HG03442 (cell line): ENCODE measurements around the gene ERICH4.
A peak's percentile ranks its signal among the peaks of the same experiment; 100 is the strongest.
"Not testable (repeated sequence)": the region's sequence is repeated elsewhere in the genome, so short reads cannot be mapped to it uniquely, and the experiment has no call there.

Experiments used
- ATAC-seq: cut with Tn5 transposase; IDR thresholded peaks from one replicate; pipeline ENCODE4 v1.9.1; 2021; ENCODE audit warnings: mild to moderate bottlenecking, moderate library complexity; ENCODE audit not compliant: unreplicated experiment

Gene ERICH4

DNA sequence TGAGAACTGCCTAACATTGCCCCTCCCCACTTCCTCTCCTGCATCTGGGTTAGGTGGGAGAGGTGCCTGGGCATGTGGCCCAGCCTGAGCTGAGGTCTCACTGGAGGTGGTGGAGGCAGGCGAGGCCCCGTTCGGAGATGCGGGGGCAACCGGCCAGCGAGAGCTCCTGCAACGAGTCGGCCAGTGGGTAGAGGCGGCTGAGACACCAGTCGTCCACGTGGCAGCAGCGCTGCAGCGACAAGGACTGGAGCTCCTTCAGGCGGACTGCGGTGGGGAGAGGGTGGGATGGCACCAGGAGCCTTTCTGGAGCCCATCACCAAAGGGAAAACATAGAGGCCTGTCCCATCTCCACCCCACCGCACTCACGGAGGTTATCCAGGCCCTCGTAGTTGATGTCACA lies 9.8 kb upstream of the ERICH4 start:
- ATAC-seq = no peak

DNA sequence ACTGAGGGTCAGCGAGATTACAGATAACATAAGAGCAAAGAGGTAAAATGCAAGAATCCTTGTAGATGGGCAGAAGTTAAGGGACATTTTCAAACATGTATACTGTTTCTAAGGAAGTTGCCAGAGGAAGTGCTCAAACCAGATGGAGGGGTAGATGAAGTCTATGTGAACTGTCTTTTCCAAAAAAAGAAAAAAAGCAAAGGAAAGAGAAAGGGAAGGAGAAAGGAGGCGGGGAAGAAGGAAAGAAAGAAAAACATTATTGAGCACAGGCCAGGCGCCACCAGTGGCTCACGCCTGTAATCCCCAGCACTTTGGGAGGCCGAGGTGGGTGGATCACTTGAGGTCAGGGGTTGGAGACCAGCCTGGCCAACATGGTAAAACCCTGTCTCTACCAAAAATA lies 8.5 kb upstream of the ERICH4 start:
- ATAC-seq = no peak

DNA sequence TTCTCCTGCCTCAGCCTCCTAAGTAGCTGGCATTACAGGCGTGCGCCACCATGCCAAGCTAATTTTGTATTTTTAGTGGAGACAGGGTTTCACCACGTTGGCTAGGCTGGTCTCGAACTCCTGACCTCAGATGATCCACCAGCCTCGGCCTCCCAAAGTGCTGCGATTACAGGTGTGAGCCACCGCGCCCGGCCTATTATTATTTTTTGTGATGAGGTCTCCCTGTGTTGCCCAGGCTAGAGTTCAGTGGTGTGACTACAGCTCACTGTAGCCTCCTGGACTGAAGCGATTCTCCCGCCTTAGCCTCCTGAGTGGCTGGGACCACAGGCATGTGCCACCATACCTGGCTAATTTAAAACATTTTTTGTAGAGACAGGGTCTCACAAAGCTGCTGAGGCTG lies 7.6 kb upstream of the ERICH4 start:
- not testable (repeated sequence) for ATAC-seq

DNA sequence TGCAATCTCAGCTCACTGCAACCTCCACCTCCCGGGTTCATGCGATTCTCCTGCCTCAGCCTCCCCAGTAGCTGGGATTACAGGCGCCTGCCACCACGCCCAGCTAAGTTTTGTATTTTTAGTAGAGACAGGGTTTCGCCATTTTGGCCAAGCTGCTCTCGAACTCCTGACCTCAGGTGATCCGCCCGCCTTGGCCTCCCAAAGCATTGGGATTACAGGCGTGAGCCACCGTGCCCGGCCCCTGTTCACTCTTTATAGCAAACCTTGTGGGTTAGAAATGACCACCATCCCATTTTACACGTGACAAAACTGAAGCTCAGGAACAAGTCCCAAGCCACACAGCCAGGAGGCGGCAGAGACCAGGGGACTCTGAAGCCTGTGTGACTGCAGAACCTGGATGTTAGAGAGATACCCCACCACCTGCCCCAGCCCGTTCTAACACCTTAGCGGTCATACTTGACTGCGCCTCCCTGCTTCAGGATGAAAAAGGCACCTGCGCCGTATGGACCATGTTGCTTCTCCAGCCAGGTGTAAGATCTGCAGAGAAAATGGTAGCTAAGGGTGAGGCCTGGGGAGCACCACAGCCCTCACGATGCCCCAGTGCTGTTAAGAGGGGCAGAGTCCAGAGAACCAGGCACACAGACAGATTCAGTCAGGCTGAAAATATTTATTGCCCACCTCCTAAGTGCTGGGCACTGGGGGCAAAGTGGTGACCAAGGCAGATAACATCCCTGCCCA lies 6.9 kb upstream of the ERICH4 start:
- no peak for ATAC-seq

DNA sequence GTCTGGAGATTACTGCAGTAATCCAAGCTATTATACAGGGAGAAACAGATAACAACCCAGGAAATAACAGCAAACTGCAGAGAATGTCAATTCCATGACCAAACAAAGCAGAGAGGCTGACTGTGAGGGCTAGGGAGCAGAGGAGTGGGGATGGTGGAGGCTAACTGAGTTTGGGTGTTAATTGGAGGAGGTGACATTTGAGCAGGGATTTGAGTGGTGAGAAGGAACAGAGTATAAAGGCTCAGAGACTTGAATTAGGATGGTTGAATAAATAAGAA lies 6.3 kb upstream of the ERICH4 start:
- ATAC-seq = no peak

DNA sequence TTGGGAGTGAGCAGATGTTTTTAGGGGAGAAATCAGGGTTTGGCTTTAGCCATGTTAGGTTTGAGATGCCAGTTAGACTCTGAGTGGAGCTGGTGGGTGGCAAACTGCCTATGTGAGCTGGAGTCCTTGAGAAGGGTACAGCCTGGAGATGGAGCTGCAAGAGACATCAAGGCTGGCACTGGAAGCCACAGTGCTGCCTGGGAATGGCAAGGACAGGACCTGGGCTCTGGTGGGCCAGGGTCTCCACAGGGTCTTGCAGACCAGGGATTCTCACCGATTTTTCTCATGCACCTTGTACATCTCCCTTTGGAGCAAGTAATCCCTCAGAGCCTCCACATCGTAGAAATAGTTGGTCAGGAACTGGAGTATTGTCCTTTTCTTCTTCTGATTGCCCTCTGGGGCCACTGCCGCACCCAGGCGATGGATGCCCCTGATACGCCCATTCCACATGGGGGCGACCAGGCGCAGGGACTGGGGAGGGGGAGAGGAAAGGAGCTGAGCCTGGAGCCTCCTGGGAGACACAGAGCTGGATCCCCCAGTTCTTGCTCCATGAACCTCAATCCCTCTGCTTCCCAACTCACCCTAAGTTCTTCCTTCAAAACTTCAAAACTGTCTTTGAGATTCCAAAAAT lies 4.9 kb upstream of the ERICH4 start:
- no peak for ATAC-seq

DNA sequence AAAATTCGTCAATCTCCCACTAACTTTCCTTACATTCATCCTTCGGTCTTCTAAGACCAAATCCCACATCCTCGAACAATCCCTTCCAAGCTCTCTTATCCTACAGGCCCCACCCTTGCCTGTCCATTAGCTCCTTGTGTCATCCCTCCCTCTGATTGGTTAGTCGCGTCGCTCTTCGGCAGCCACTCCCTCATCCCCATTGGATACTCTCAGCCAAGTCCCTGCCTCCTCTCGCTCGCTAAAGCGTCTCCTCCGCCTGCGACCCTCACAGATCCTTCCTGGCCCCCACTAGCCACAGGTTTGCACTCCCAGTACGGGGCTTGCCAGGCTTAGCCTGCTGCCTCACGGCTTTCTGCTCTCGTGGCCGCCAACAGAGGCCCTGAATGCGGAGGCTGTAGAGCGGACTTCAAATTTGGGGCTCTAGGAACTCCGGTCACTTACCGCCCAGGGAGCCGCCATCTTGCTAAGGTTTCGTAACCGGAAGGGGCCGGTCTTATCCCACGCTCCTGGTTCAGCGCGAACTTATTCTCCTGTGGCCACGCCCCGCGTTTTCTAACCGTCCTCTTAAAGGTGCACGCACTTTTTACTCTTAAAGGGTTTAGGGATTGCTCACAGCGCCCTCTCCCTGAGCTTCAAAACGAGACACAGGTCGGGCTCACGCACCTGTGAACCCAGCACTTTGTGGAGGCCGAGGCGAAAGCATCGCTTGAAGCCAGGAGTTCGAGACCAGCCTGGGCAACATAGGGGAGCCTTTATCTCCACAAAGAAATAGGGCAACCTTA lies 3.3 kb upstream of the ERICH4 start, which contains the start of gene DMAC2:
DMAC2 (minus strand) TSS at position 472 of the 782 bp plus-strand sequence; CDS start at position 459, 13 bp downstream.
- ATAC-seq = peak; percentile 92

DNA sequence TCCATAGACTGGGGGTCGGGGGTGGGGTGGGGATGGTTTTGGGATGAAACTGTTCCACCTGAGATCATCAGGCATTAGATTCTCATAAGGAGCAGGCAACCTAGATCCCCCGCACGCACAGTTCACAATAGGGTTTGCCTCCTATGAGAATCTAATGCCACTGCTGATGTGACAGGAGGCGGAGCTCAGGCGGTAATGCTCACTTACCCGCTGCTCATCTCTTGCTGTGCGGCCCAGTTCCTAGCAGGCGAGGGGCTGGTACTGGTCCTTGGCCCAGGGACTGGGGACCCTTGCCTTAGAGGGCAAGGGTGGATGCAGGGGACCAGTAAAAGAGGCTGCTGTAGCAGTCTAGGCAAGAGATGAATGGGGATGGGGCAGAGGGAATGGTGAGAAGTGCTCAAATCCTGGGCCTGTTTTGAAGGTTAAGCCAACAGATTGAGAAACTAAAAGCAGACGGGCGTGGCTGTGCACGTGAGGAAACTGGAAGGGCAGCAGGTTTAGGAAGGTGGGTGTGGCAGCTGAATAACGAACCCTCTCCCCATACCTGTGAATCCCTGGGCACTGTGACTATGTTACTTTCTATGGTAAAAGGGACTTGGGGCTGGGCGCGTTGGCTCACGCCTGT lies 1.5 kb upstream of the ERICH4 start:
- ATAC-seq = no peak

DNA sequence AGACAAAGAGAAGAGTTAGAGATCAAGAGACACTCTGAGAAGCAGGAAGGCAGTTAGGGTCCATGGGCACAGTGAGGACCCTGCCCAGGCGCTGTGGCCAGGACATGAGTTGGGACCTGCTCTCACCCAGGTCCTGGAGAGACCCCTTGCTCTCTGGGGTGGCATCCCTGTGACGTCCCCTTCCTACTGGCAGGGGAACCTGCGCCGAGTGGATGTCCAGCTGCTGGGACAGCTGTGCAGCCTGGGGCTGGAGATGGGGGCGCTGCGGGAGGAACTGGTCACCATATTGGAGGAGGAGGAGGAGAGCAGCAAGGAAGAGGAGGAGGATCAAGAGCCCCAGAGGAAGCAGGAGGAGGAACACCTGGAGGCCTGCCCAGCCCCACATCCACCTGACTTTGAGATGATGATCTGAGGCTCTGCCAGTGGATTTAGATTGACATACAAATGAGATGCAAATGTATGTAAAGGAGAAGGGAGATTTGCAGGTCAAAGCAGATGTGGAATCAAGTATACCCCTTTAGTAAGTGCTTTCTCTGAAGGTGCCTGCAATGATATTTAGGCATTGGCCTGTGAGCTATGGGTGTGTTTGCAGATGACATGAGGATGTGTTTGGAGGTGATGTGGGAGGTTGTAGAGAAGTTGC lies 978 bp downstream of the ERICH4 start:
- ATAC-seq = no peak

DNA sequence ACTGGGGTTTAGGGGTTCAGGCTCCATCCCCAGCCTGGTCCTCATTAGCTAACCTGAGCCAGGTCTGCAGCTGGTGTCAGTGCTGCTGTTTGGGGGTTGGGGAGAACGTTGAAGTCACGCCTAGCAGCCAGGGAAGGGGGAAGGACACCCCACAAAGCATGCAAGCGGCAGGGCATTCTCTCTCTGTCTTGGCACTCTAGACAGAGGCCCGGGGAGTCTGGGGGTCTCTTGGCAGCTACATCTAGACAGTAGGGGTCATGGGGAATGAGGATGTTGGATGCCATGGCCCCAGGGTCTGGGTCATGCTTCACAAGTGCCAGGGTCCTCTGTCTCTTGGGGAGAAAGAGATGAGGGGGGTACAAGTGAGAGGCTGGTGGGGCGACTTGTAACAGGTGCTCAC lies 2.6 kb downstream of the ERICH4 start:
- ATAC-seq = no peak

DNA sequence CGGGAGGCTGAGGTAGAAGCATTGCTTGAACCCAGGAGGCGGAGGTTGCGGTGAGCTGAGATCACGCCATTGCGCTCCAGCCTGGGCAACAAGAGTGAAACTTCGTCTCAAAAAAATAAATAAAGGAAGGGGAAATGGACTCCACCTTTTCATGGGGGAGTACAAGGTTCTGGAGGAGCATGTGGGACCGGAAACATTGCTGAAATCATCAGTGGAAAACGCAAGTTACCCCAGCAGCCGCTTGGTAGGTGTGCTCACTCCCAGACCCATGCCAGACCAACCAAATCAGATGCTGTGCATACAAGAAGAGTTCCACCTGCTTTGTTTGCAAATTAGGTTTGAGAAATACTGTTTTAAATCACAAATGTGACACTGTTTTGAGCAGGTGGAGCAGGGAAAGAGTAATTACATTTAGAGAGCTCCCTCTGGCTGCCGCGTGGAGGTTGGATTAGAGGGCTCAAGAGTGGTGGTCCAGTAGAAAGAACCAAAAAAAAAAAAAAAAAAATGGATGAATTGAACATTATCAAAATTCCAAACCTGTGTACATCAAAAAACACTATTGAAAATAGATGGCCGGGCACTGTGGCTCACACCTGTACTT lies 4.9 kb downstream of the ERICH4 start:
- no peak for ATAC-seq

DNA sequence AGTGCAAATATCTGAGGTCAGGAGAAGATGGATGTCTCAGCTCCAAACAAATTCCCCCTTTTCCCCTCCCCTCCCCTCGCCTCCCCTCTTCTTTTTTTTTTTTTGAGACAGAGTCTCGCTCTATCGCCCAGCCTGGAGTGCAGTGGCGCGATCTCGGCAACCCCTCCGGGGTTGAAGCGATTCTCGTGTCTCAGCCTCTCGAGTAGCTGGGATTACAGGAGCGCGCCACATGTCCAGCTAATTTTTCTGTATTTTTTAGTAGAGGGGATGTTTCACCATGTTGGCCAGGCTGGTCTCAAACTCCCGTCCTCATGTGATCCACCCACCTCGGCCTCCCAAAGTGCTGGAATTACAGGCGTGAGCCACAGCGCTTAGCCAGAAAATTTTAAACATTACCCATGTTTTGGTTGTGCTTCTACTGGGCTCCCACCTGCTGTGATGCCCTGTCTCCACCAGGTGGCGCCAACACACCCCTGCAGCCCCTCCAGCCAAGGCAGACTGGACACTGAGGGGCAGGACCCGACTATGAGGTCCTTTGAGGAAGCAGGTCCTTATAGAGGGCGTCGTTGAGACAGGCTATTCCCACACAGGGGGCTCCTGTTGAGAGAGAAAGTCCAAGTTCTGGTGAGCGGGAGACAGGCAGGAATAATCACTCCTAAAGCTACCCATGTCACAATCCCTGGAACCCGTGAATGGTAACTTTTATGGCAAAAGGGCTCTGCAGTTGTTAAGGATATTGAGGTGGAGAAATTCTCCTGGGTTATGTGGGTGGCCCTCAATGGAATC lies 6.3 kb downstream of the ERICH4 start:
- ATAC-seq = peak; percentile 43

DNA sequence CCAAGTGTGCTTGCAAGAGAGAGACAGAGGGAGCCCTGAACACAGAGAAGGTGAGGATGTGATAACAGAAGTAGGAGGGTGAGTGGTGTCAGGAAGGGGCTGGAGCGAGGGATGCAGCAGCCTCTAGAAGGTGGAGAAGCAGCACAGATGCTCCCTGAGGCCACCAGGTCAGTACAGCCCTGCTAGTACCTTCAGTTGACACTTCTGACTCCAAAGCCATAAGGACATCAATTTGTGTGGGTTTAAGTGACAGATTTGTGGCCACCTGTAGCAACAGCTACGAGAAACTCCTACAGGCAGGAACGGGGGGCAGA lies 6.9 kb downstream of the ERICH4 start:
- no peak for ATAC-seq

DNA sequence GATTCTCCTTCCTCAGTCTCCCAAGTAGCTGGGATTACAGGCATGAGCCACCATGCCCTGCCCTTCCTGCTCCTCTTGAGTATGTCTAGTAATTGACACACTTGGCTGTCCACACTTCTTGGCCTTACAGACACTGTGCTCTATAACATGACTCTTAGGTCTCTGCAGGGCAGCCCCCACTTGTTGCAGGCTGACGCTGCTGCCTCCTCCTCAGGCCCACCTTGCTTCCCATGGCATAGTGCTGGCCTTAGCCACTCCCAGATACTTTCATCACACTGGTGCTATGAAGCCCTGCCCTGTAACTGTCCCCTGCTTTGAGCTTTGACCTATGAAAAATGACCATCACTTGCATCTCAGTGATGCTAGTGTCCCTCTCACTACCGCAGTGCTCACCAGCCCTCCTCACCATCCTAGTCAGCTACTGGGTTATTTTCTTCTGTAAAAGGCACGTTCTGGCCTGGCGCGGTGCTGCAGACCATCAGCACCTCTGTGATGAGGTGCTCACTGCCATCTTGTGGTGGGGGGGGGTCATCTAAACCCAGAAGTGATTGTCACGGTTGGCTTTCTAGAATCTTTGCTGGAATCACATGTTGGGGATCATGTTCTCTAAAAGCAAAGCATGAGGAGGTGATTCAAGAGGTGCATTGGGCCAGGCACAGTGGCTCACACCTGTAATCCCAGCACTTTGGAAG lies 9.8 kb downstream of the ERICH4 start:
- ATAC-seq = no peak

DNA sequence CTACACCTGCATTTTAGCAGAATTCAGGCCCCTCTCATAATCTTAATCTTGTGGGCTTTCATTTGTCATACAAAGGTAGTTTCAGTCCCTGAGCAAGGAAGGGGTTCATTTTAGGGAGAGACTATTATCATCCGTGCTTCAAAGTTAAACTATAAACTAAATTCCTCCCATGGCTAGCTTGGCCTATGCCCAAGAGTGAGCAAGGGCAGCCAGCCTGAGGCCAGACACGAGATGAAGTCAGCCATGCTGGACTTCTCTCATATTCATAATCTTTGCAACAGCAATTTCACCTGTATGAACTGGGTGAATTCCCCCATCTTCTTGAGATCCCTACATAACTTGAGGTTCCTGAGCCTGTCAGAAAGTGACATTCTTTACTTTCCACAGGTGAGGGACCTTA lies 13.0 kb downstream of the ERICH4 start:
- ATAC-seq = no peak

DNA sequence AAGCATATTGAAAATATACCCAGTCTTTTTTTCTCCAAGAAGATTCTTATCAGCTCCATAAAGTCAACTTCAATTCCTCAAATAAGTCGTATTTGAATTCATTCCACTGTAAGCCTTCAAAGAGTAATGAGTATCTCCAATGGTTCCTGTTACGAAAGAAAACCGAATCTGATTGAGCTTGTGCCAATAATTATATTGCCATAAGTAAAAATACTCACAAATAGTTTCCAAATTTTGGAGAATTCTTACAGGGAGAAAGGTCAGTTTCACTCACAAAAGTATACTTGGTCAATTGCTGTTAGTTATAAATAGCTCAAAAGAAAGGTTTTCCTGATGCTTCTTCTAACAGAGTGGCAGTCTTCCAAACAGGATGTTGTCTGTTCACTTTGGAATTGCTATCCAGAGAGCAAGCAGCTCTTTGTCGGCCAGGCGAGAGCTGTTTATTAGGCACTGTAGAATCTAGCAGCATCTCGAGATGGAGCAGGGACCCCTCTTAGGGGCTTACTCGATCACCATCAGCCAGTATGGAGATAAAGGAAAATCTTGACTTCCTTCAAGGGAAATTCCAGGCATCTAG lies 13.5 kb downstream of the ERICH4 start:
- no peak for ATAC-seq

DNA sequence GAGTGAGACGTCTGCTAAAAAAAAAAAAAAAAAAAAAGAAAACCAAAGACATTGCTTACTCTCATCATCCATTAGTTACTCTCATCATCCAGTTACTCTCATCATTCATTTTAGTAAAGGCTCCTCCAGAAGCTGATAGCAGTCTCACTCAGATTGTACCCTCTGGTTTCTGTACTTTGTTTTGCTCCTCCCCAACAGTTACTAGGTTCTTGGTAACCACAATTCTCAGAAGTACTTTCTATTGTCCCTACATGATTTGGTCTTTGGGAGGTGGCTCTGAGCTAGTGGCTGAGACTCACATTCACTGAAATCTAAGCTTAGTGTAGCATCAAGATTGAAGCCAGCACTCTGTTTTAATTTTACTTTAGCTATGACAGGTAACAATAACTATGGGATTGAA lies 14.3 kb downstream of the ERICH4 start:
- ATAC-seq = peak; percentile 45

DNA sequence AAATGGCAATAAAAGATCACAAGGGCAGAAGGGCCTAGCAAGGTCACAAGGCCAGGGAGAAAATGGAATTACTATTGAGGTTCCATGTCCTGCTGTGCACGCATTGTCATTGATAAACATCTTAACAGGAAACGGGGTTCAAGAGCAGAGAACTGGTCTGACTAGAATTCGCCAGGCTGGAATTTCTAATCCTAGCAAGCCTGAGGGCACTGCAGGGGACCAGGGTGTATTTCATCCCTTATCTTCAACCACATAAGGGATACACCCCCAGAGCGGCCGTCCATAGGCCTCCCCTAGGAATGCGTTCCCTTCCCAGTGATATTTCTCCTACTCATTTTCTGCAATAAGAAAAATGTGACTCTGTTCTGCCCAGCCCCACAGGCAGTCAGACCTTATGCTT lies 19.5 kb downstream of the ERICH4 start:
- no peak for ATAC-seq
